Measurements from ENCODE around the gene RABGAP1L.
A peak's percentile ranks its signal among the peaks of the same experiment; 100 is the strongest.

The RABGAP1L gene

DNA sequence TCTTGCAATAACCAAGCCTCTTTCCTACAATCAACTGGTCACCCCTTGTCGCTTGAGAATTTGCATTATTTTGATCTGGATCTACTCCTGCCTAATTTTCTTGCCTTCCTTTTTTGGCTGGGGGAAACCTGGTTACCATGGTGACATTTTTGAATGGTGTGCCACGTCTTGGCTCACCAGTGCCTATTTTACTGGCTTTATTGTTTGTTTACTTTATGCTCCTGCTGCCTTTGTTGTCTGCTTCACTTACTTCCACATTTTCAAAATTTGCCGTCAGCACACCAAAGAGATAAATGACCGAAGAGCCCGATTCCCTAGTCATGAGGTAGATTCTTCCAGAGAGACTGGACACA, 289.2 kb downstream of the RABGAP1L start:
- Histone ChIP-seq H3K9me3 (ENCODE audit: insufficient read depth, low read length) (no peaks in the 10 kb centered on the region), H3K27ac (ENCODE audit: low read length) (no peak overlapping the region), H4K20me1 (ENCODE audit: insufficient read depth, low read length) (no peaks in the 10 kb centered on the region), H3K4me2 (ENCODE audit: low read length) (no peak overlapping the region), H2AFZ (ENCODE audit: low read depth, low read length) (no peak overlapping the region), H3K4me1 (ENCODE audit: low read length) (no peaks in the 10 kb centered on the region), H3K79me2 (ENCODE audit: low read length) (no peaks in the 10 kb centered on the region), H3K4me3 (ENCODE audit: low read length) (no peak overlapping the region), H3K27me3 (ENCODE audit: low read depth, low read length) (no peaks in the 10 kb centered on the region), H3K36me3 (replicated peaks; ENCODE audit: low read depth, low read length) (no peaks in the 10 kb centered on the region), H3K9ac (ENCODE audit: low read length) (no peak overlapping the region)
- no peak for TF ChIP-seq EZH2phosphoT487 (IDR thresholded peaks at IDR 0.05; ENCODE audit: low read depth)
- TF ChIP-seq, protein P1, sequence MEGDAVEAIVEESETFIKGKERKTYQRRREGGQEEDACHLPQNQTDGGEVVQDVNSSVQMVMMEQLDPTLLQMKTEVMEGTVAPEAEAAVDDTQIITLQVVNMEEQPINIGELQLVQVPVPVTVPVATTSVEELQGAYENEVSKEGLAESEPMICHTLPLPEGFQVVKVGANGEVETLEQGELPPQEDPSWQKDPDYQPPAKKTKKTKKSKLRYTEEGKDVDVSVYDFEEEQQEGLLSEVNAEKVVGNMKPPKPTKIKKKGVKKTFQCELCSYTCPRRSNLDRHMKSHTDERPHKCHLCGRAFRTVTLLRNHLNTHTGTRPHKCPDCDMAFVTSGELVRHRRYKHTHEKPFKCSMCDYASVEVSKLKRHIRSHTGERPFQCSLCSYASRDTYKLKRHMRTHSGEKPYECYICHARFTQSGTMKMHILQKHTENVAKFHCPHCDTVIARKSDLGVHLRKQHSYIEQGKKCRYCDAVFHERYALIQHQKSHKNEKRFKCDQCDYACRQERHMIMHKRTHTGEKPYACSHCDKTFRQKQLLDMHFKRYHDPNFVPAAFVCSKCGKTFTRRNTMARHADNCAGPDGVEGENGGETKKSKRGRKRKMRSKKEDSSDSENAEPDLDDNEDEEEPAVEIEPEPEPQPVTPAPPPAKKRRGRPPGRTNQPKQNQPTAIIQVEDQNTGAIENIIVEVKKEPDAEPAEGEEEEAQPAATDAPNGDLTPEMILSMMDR (IDR thresholded peaks at IDR 0.05; ENCODE audit: low read depth, low read length) = no peak

DNA sequence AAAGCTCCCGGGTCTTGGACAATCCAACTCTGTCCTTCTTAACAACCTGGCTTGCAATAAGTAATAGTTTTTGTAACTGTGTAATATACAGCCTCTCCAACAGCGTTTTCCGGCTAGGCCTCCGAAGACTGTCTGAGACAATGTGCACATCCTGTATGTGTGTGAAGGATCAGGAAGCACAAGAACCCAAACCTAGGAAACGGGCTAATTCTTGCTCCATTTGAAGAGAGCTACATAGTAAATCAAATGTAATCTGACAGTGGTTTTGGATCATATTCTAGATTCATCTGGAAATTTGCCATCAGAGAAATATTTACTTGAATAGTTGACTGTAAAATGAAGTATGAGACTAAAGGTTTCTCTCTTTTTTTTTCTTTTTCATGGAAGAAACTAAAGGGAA, 289.7 kb downstream of the RABGAP1L start:
- no peaks in the 10 kb centered on the region for H3K27me3 ChIP-seq (ENCODE audit: low read depth, low read length)
- H3K27ac ChIP-seq (ENCODE audit: low read length) = no peak overlapping the region
- no peak overlapping the region for H3K4me3 ChIP-seq (ENCODE audit: low read length)
- no peak overlapping the region for H3K4me2 ChIP-seq (ENCODE audit: low read length)
- no peaks in the 10 kb centered on the region for H3K79me2 ChIP-seq (ENCODE audit: low read length)
- no peaks in the 10 kb centered on the region for H4K20me1 ChIP-seq (ENCODE audit: insufficient read depth, low read length)
- no peak overlapping the region for H2AFZ ChIP-seq (ENCODE audit: low read depth, low read length)
- no peaks in the 10 kb centered on the region for H3K9me3 ChIP-seq (ENCODE audit: insufficient read depth, low read length)
- no peak overlapping the region for H3K9ac ChIP-seq (ENCODE audit: low read length)
- no peaks in the 10 kb centered on the region for H3K4me1 ChIP-seq (ENCODE audit: low read length)
- H3K36me3 ChIP-seq (replicated peaks; ENCODE audit: low read depth, low read length) = no peaks in the 10 kb centered on the region
- no peak for TF ChIP-seq EZH2phosphoT487 (IDR thresholded peaks at IDR 0.05; ENCODE audit: low read depth)
- TF ChIP-seq, protein P1 (IDR thresholded peaks at IDR 0.05; ENCODE audit: low read depth, low read length) = no peak

DNA sequence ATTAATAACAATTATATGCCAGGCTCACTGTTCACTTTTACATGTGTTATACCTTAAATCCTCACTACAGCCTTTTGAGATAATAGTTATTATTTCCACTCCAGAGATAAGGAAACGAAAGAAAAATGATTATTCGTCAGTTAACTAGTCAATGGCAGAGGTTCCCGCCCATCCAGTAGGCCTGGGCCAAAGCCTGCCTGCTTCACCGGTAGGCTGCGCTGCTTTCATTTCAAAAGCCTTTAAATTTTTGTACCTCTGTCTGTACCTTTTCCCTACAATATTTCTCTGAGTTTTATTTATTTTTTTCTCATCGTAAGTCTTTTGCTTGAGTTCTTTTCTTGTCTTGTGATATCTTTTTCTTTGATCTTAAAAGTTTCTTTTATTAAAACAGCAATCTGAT, 292.1 kb downstream of the RABGAP1L start:
- no peak overlapping the region for H3K9ac ChIP-seq (ENCODE audit: low read length)
- no peak overlapping the region for H3K27ac ChIP-seq (ENCODE audit: low read length)
- no peak overlapping the region for H3K4me2 ChIP-seq (ENCODE audit: low read length)
- no peaks in the 10 kb centered on the region for H4K20me1 ChIP-seq (ENCODE audit: insufficient read depth, low read length)
- H3K79me2 ChIP-seq (ENCODE audit: low read length) = no peaks in the 10 kb centered on the region
- no peak overlapping the region for H2AFZ ChIP-seq (ENCODE audit: low read depth, low read length)
- no peak for TF ChIP-seq EZH2phosphoT487 (IDR thresholded peaks at IDR 0.05; ENCODE audit: low read depth)
- no peaks in the 10 kb centered on the region for H3K4me1 ChIP-seq (ENCODE audit: low read length)
- no peaks in the 10 kb centered on the region for H3K27me3 ChIP-seq (ENCODE audit: low read depth, low read length)
- H3K36me3 ChIP-seq (replicated peaks; ENCODE audit: low read depth, low read length) = no peaks in the 10 kb centered on the region
- no peaks in the 10 kb centered on the region for H3K9me3 ChIP-seq (ENCODE audit: insufficient read depth, low read length)
- no peak overlapping the region for H3K4me3 ChIP-seq (ENCODE audit: low read length)

DNA sequence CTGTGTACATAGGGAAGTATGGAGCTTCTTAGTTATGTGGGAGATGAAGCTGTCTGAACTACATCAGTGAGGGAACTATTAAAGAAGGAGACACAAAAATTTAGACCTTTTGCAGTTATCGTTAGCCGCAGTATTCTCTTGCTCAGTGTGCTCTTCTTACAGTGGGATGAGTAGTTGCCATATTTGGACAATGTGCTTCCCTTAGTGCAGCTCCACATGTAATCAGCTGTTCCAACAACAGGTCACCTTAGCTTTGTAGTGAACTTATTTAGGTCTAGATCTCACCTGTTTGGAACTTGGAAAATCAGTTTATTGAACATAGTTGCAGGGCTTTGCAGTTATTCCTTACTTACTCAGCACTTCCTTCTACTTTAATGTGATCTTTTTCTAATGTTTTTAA, 306.5 kb downstream of the RABGAP1L start:
- no peak for TF ChIP-seq EZH2phosphoT487 (IDR thresholded peaks at IDR 0.05; ENCODE audit: low read depth)
- TF ChIP-seq, protein P1 (IDR thresholded peaks at IDR 0.05; ENCODE audit: low read depth, low read length) = no peak
- no peaks in the 10 kb centered on the region for H3K9me3 ChIP-seq (ENCODE audit: insufficient read depth, low read length)

DNA sequence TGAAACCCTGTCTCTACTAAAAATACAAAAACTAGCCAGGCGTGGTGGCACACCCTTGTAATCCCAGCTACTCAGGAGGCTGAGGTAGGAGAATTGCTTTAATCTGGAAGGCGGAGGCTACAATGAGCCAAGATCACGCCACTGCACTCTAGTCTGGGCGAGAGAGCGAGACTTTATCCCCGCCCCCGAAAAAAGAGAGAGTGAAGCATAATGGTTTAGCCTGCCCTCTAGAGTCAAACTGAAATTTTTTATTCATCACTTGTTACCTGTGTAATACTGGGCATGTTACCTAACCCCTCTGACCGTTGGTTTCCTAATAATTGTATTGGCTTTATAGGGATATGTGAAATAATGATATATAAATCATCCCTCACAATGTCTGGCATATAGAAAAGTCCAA, 307.3 kb downstream of the RABGAP1L start:
- H3K36me3 ChIP-seq (replicated peaks; ENCODE audit: low read depth, low read length) = no peaks in the 10 kb centered on the region
- TF ChIP-seq, protein P1 (IDR thresholded peaks at IDR 0.05; ENCODE audit: low read depth, low read length) = 0 out of 2 replicates have a peak, but pooled peaks have one; percentile 13
- no peak for TF ChIP-seq EZH2phosphoT487 (IDR thresholded peaks at IDR 0.05; ENCODE audit: low read depth)

More for the DNA sequence above, 306.5 kb downstream of the RABGAP1L start:
- H3K9ac ChIP-seq (ENCODE audit: low read length) = no peak overlapping the region
- no peaks in the 10 kb centered on the region for H3K27me3 ChIP-seq (ENCODE audit: low read depth, low read length)
- no peak overlapping the region for H3K4me3 ChIP-seq (ENCODE audit: low read length)
- H4K20me1 ChIP-seq (ENCODE audit: insufficient read depth, low read length) = no peaks in the 10 kb centered on the region
- H3K27ac ChIP-seq (ENCODE audit: low read length) = no peak overlapping the region
- H2AFZ ChIP-seq (ENCODE audit: low read depth, low read length) = no peak overlapping the region
- no peaks in the 10 kb centered on the region for H3K4me1 ChIP-seq (ENCODE audit: low read length)
- no peaks in the 10 kb centered on the region for H3K36me3 ChIP-seq (replicated peaks; ENCODE audit: low read depth, low read length)
- no peaks in the 10 kb centered on the region for H3K79me2 ChIP-seq (ENCODE audit: low read length)
- no peak overlapping the region for H3K4me2 ChIP-seq (ENCODE audit: low read length)

More for the DNA sequence above, 307.3 kb downstream of the RABGAP1L start:
- no peaks in the 10 kb centered on the region for H3K79me2 ChIP-seq (ENCODE audit: low read length)
- H3K4me3 ChIP-seq (ENCODE audit: low read length) = no peak overlapping the region
- no peaks in the 10 kb centered on the region for H4K20me1 ChIP-seq (ENCODE audit: insufficient read depth, low read length)
- H3K27me3 ChIP-seq (ENCODE audit: low read depth, low read length) = no peaks in the 10 kb centered on the region
- H3K9ac ChIP-seq (ENCODE audit: low read length) = no peak overlapping the region
- H3K4me1 ChIP-seq (ENCODE audit: low read length) = no peaks in the 10 kb centered on the region
- no peak overlapping the region for H3K4me2 ChIP-seq (ENCODE audit: low read length)
- no peaks in the 10 kb centered on the region for H3K9me3 ChIP-seq (ENCODE audit: insufficient read depth, low read length)
- H3K27ac ChIP-seq (ENCODE audit: low read length) = no peak overlapping the region
- no peak overlapping the region for H2AFZ ChIP-seq (ENCODE audit: low read depth, low read length)
